HepG2 (cell line): ENCODE data around the gene HSPB6. TPM values are rescaled to one million over a fixed set of nuclear protein-coding genes. Genes with fewer than 3 reads are reported as not detected.

ENCODE experiments used
- DPF2 ChIP-seq: sonication (generic); formaldehyde crosslinking; IDR thresholded peaks from 2 replicates; pipeline ENCODE4 v1.4.0; 2020; ENCODE audit warnings: mild to moderate bottlenecking, low read depth, missing genetic modification reagents, borderline replicate concordance
- FOXK2 ChIP-seq: fragments of 450-650 bp; IDR thresholded peaks from 2 replicates; pipeline ENCODE4 v1.6.1; 2016
- MBNL3 ChIP-seq: fragments of 250-450 bp; sonication (Bioruptor Pico); conservative IDR thresholded peaks from 2 replicates; pipeline ENCODE4 v1.8.0; 2022; ENCODE audit warnings: mild to moderate bottlenecking, inconsistent platforms
- RFXAP ChIP-seq: sonication (generic); formaldehyde crosslinking; IDR thresholded peaks from 2 replicates; pipeline ENCODE4 v1.4.0; 2020; ENCODE audit warnings: missing genetic modification reagents, borderline replicate concordance
- SAFB2 ChIP-seq: sonication (generic); formaldehyde crosslinking; IDR thresholded peaks from 2 replicates; pipeline ENCODE4 v1.5.1; 2020; ENCODE audit warnings: missing genetic modification reagents, low read depth, mild to moderate bottlenecking, borderline replicate concordance
- SP140L ChIP-seq: sonication (generic); formaldehyde crosslinking; IDR thresholded peaks from 2 replicates; pipeline ENCODE4 v1.4.0; 2020; ENCODE audit warnings: missing genetic modification reagents, borderline replicate concordance
- SRSF1 ChIP-seq: fragments of 200-400 bp; formaldehyde crosslinking; optimal IDR thresholded peaks from 2 replicates; pipeline ENCODE3; 2017; ENCODE audit warnings: mild to moderate bottlenecking, low read depth, low read length, moderate library complexity
- ZNF17 ChIP-seq: sonication (generic); formaldehyde crosslinking; IDR thresholded peaks from 2 replicates; pipeline ENCODE4 v1.5.0; 2020; ENCODE audit warnings: mild to moderate bottlenecking, missing genetic modification reagents
- ZNF253 ChIP-seq: sonication (generic); formaldehyde crosslinking; IDR thresholded peaks from 2 replicates; pipeline ENCODE4 v1.8.0; 2022; ENCODE audit warnings: mild to moderate bottlenecking, missing genetic modification reagents, borderline replicate concordance
- ZNF335 ChIP-seq: sonication (generic); formaldehyde crosslinking; IDR thresholded peaks from 2 replicates; pipeline ENCODE4 v1.4.0; 2020; ENCODE audit warnings: missing genetic modification reagents
- ZNF547 ChIP-seq: sonication (generic); formaldehyde crosslinking; IDR thresholded peaks from 2 replicates; pipeline ENCODE4 v1.5.1; 2020; ENCODE audit warnings: mild to moderate bottlenecking, missing genetic modification reagents
- ZNF772 ChIP-seq: sonication (generic); formaldehyde crosslinking; IDR thresholded peaks from 2 replicates; pipeline ENCODE4 v1.5.0; 2020; ENCODE audit warnings: mild to moderate bottlenecking, missing genetic modification reagents
- polyA plus RNA-seq, 8 experiments: library from polyadenylated mRNA; depleted of rRNA in 3 of 8; stranded (reverse) in 7 of 8; unstranded in 1 of 8; fragments of >200 nt; fragmentation: Illumina TruSeq in 4 of 8; extraction: Trizol in 4 of 8; gene quantifications; 2 replicates each; pipeline versions ENCODE4 v1.2.1 to v1.2.3, GENCODE V29; 2011 to 2016; ENCODE audit warnings: low read depth in 4 of 8, missing spikeins in 1 of 8, mixed read lengths in 1 of 8; ENCODE audit not compliant: insufficient read depth in 1 of 8
- total RNA-seq, 5 experiments: library from RNA; depleted of rRNA; stranded (reverse); fragments of >200 nt; fragmentation: Illumina TruSeq; extraction: Trizol; gene quantifications; 2 replicates each; pipeline ENCODE4 v1.2.3, GENCODE V29; 2016; ENCODE audit warnings: low read depth in 1 of 5
- TF ChIP-seq, protein P1 (sequence below): sonication (generic); formaldehyde crosslinking; IDR thresholded peaks from 2 replicates; pipeline ENCODE4 v1.5.1; 2020; ENCODE audit warnings: mild to moderate bottlenecking, missing genetic modification reagents, borderline replicate concordance
- TF ChIP-seq, protein P2 (sequence below): sonication (generic); formaldehyde crosslinking; IDR thresholded peaks from one replicate; pipeline ENCODE4 v1.5.1; 2020; ENCODE audit warnings: mild to moderate bottlenecking, missing genetic modification reagents; ENCODE audit errors: not compliant biosample characterization
- TF ChIP-seq, protein P3 (sequence below): sonication (generic); formaldehyde crosslinking; IDR thresholded peaks from 2 replicates; pipeline ENCODE4 v1.4.0; 2020; ENCODE audit warnings: mild to moderate bottlenecking, missing genetic modification reagents, borderline replicate concordance
- TF ChIP-seq, protein P4 (sequence below): sonication (generic); formaldehyde crosslinking; conservative IDR thresholded peaks from 2 replicates; pipeline ENCODE4 v1.5.0; 2020; ENCODE audit warnings: missing genetic modification reagents

Gene HSPB6
- total and polyA plus RNA-seq, 2 of the 13 experiments (the other 11 are each of a cell fraction or from before 2014, with no cell fraction given) = 0.18 TPM; not detected in 1

DNA sequence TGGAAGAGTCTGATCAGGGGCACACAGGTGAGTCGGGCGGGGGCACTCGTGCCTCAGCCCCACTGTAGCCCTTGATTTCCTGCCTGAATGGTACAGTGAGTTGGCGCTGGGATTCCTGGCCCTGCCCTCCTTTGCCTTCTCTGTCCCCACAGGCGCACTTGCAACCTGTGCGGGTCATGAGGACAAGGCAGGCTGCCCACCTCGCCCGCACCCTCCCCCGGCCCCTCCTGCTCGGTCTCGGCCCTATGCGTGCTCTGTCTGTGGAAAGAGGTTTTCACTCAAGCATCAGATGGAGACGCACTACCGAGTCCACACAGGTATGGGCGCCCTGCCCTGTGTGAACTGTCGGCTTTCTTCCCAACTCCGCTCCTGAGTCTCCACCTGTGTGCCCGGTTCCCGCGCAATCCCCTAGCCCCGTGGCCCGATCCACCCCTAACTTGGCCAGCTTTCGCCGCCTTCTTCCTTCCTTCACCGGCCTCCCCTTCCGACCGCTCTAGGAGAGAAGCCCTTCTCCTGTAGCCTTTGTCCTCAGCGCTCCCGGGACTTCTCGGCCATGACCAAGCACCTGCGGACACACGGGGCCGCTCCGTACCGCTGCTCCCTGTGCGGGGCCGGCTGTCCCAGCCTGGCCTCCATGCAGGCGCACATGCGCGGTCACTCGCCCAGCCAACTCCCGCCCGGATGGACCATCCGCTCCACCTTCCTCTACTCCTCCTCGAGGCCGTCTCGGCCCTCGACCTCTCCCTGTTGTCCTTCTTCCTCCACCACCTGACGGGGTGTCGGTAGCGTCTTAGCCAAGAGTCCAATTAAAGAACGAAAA lies 40.6 kb downstream of the HSPB6 start (continued):
- TF ChIP-seq, protein P1, sequence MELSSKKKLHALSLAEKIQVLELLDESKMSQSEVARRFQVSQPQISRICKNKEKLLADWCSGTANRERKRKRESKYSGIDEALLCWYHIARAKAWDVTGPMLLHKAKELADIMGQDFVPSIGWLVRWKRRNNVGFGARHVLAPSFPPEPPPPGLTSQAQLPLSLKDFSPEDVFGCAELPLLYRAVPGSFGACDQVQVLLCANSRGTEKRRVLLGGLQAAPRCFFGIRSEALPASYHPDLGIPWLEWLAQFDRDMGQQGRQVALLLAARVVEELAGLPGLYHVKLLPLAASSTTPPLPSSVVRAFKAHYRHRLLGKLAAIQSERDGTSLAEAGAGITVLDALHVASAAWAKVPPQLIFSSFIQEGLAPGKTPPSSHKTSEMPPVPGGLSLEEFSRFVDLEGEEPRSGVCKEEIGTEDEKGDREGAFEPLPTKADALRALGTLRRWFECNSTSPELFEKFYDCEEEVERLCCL = no peak
- TF ChIP-seq ZNF547 (no peak; the same call in 1 of the 2 replicates), ZNF335 (no peak), DPF2 (CRISPR knock-in tag) (no peak), SP140L (no peak), ZNF17 (CRISPR knock-in tag) (0 out of 2 replicates have a peak, but pooled peaks have one; percentile 18), ZNF772 (CRISPR knock-in tag) (0 out of 2 replicates have a peak, but pooled peaks have one; percentile 30), SAFB2 (CRISPR knock-in tag) (no peak), RFXAP (no peak), ZNF253 (no peak), FOXK2 (no peak), MBNL3 (CRISPR knock-in tag) (no peak), SRSF1 (no peak)
- TF ChIP-seq, protein P2, sequence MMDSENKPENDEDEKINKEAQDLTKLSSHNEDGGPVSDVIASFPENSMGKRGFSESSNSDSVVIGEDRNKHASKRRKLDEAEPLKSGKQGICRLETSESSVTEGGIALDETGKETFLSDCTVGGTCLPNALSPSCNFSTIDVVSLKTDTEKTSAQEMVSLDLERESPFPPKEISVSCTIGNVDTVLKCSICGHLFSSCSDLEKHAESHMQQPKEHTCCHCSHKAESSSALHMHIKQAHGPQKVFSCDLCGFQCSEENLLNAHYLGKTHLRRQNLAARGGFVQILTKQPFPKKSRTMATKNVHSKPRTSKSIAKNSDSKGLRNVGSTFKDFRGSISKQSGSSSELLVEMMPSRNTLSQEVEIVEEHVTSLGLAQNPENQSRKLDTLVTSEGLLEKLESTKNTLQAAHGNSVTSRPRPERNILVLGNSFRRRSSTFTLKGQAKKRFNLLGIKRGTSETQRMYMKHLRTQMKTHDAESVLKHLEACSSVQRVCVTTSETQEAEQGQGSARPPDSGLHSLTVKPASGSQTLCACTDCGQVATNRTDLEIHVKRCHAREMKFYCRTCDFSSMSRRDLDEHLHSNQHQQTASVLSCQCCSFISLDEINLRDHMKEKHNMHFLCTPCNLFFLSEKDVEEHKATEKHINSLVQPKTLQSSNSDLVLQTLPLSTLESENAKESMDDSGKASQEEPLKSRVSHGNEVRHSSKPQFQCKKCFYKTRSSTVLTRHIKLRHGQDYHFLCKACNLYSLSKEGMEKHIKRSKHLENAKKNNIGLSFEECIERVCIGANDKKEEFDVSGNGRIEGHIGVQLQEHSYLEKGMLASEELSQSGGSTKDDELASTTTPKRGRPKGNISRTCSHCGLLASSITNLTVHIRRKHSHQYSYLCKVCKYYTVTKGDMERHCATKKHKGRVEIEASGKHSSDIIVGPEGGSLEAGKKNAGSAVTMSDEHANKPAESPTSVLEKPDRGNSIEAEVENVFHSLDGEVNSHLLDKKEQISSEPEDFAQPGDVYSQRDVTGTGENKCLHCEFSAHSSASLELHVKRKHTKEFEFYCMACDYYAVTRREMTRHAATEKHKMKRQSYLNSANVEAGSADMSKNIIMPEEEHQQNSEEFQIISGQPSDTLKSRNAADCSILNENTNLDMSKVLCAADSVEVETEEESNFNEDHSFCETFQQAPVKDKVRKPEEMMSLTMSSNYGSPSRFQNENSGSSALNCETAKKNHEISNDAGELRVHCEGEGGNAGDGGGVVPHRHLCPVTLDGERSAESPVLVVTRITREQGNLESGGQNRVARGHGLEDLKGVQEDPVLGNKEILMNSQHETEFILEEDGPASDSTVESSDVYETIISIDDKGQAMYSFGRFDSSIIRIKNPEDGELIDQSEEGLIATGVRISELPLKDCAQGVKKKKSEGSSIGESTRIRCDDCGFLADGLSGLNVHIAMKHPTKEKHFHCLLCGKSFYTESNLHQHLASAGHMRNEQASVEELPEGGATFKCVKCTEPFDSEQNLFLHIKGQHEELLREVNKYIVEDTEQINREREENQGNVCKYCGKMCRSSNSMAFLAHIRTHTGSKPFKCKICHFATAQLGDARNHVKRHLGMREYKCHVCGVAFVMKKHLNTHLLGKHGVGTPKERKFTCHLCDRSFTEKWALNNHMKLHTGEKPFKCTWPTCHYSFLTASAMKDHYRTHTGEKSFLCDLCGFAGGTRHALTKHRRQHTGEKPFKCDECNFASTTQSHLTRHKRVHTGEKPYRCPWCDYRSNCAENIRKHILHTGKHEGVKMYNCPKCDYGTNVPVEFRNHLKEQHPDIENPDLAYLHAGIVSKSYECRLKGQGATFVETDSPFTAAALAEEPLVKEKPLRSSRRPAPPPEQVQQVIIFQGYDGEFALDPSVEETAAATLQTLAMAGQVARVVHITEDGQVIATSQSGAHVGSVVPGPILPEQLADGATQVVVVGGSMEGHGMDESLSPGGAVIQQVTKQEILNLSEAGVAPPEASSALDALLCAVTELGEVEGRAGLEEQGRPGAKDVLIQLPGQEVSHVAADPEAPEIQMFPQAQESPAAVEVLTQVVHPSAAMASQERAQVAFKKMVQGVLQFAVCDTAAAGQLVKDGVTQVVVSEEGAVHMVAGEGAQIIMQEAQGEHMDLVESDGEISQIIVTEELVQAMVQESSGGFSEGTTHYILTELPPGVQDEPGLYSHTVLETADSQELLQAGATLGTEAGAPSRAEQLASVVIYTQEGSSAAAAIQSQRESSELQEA (CRISPR knock-in tag) = no peak
- TF ChIP-seq, protein P3, sequence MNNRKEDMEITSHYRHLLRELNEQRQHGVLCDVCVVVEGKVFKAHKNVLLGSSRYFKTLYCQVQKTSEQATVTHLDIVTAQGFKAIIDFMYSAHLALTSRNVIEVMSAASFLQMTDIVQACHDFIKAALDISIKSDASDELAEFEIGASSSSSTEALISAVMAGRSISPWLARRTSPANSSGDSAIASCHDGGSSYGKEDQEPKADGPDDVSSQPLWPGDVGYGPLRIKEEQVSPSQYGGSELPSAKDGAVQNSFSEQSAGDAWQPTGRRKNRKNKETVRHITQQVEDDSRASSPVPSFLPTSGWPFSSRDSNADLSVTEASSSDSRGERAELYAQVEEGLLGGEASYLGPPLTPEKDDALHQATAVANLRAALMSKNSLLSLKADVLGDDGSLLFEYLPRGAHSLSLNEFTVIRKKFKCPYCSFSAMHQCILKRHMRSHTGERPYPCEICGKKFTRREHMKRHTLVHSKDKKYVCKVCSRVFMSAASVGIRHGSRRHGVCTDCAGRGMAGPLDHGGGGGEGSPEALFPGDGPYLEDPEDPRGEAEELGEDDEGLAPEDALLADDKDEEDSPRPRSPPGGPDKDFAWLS (CRISPR knock-in tag) = no peak
- TF ChIP-seq, protein P4, sequence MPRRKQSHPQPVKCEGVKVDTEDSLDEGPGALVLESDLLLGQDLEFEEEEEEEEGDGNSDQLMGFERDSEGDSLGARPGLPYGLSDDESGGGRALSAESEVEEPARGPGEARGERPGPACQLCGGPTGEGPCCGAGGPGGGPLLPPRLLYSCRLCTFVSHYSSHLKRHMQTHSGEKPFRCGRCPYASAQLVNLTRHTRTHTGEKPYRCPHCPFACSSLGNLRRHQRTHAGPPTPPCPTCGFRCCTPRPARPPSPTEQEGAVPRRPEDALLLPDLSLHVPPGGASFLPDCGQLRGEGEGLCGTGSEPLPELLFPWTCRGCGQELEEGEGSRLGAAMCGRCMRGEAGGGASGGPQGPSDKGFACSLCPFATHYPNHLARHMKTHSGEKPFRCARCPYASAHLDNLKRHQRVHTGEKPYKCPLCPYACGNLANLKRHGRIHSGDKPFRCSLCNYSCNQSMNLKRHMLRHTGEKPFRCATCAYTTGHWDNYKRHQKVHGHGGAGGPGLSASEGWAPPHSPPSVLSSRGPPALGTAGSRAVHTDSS (CRISPR knock-in tag) = no peak
